A673 (cell line): ENCODE measurements around the gene PRKAG2. TPM values are rescaled to one million over a fixed set of nuclear protein-coding genes. Genes with fewer than 3 reads are reported as not detected.

Experiments used
- BruUV-seq: library from RNA; stranded (reverse); fragments of 400-500 nt; replicated peaks from 2 replicates; lab custom pipeline; 2021; lab: Mats Ljungman, UMichigan
- CTCF ChIA-PET: fragments of 300-600 bp; sonication (Branson Sonifier 250); formaldehyde crosslinking; loops from one replicate; lab custom pipeline; 2022; ENCODE audit warnings: antibody characterized with exemption; lab: Charles Lee
- POLR2A ChIA-PET: fragments of 300-600 bp; sonication (Branson Sonifier 250); formaldehyde crosslinking; loops from one replicate; lab custom pipeline; 2022; ENCODE audit warnings: antibody characterized with exemption; ENCODE audit not compliant: low non-redundant PET; lab: Charles Lee
- DNase-seq: peaks from one replicate; pipeline ENCODE4 v3.0.0-alpha.2; 2015; ENCODE audit warnings: low spot score
- H3K27ac ChIP-seq: fragments of 200-600 bp; sonication (generic); 2 replicates; pipeline ENCODE4 v1.5.1; 2016; ENCODE audit warnings: mixed run types, low read depth, mild to moderate bottlenecking, mixed read lengths, antibody characterized with exemption, low read length; ENCODE audit not compliant: poor library complexity, severe bottlenecking
- H3K27me3 ChIP-seq: fragments of 200-600 bp; sonication (generic); replicated peaks from 2 replicates; pipeline ENCODE4 v1.6.1; 2017; ENCODE audit warnings: mixed run types, low read depth, mild to moderate bottlenecking, mixed read lengths, antibody characterized with exemption, low read length; ENCODE audit not compliant: insufficient read depth, poor library complexity
- H3K36me3 ChIP-seq: fragments of 200-600 bp; sonication (generic); 2 replicates; pipeline ENCODE4 v1.6.1; 2016; ENCODE audit warnings: mixed run types, mild to moderate bottlenecking, mixed read lengths, antibody characterized with exemption, low read length; ENCODE audit not compliant: insufficient read depth, poor library complexity, severe bottlenecking
- H3K4me1 ChIP-seq: fragments of 200-600 bp; sonication (generic); 2 replicates; pipeline ENCODE4 v1.6.1; 2017; ENCODE audit warnings: mixed run types, mild to moderate bottlenecking, mixed read lengths, antibody characterized with exemption, low read length; ENCODE audit not compliant: insufficient read depth, poor library complexity, severe bottlenecking
- H3K4me3 ChIP-seq: fragments of 200-600 bp; sonication (generic); 2 replicates; pipeline ENCODE4 v1.5.1; 2016; ENCODE audit warnings: low read depth, mixed run types, mild to moderate bottlenecking, mixed read lengths, low read length; ENCODE audit not compliant: poor library complexity, severe bottlenecking
- H3K9me3 ChIP-seq: fragments of 200-600 bp; sonication (generic); 2 replicates; pipeline ENCODE4 v1.6.1; 2016; ENCODE audit warnings: mixed run types, low read depth, mild to moderate bottlenecking, mixed read lengths, antibody characterized with exemption, low read length; ENCODE audit not compliant: poor library complexity, severe bottlenecking
- CTCF ChIP-seq: fragments of 300-800, 200-600 bp; sonication (generic); conservative IDR thresholded peaks from 2 replicates; pipeline ENCODE4 v1.5.1; 2017; ENCODE audit warnings: low read depth, mild to moderate bottlenecking, antibody characterized with exemption, low read length, moderate library complexity, mixed read lengths
- EZH2 ChIP-seq: fragments of 200-600 bp; sonication (generic); IDR thresholded peaks from 2 replicates; pipeline ENCODE4 v1.6.1; 2017; ENCODE audit warnings: borderline replicate concordance, low read depth, mild to moderate bottlenecking, mixed read lengths, antibody characterized with exemption, low read length; ENCODE audit not compliant: poor library complexity, severe bottlenecking
- intact Hi-C: fragments of 100-400 bp; cut with micrococcal nuclease; formaldehyde crosslinking; loops from one replicate; pipeline ENCODE4 v1.10.0; 2022; ENCODE audit not compliant: unreplicated experiment
- total RNA-seq: library from RNA; stranded (reverse); gene quantifications from 2 replicates; pipeline ENCODE4 v1.2.3, GENCODE V29; 2021

The PRKAG2 gene
- total RNA-seq, 1 experiment from 2014 or later, result 11.6 TPM

DNA sequence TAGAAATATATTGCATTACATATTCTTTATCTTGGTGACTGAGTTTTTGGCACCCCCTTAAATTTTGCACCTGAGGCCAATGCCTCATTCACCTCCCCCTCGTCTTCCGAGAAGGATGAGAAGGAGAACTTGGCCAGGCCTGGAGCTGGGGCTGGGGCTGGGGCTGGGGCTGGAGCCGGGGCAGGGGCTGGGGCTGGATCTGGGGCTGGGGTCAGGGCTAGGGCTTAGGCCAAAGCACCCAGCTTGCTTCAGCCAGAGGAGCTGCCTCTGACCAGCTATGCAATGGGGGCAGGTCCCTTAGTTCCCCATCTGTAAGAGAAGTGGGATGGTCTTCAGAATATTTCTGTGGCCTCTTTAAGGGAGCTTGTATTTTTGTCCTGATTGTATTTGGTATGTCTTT lies 3.8 kb upstream of the PRKAG2 start:
- no peak for TF ChIP-seq EZH2
- no peak for TF ChIP-seq CTCF
- intact Hi-C loops, result no loop called here
- ChIA-PET CTCF (no interaction called here), POLR2A (no interaction called here)
- no peak for DNase-seq
- peaks cover 9% of the 10 kb centered on the region for H3K4me1 ChIP-seq
- no peak overlapping the region for H3K27ac ChIP-seq
- BruUV-seq, result no TSS peak
- no peaks in the 10 kb centered on the region for H3K36me3 ChIP-seq
- no peaks in the 10 kb centered on the region for H3K27me3 ChIP-seq
- H3K9me3 ChIP-seq, result no peaks in the 10 kb centered on the region
- no peak overlapping the region for H3K4me3 ChIP-seq

DNA sequence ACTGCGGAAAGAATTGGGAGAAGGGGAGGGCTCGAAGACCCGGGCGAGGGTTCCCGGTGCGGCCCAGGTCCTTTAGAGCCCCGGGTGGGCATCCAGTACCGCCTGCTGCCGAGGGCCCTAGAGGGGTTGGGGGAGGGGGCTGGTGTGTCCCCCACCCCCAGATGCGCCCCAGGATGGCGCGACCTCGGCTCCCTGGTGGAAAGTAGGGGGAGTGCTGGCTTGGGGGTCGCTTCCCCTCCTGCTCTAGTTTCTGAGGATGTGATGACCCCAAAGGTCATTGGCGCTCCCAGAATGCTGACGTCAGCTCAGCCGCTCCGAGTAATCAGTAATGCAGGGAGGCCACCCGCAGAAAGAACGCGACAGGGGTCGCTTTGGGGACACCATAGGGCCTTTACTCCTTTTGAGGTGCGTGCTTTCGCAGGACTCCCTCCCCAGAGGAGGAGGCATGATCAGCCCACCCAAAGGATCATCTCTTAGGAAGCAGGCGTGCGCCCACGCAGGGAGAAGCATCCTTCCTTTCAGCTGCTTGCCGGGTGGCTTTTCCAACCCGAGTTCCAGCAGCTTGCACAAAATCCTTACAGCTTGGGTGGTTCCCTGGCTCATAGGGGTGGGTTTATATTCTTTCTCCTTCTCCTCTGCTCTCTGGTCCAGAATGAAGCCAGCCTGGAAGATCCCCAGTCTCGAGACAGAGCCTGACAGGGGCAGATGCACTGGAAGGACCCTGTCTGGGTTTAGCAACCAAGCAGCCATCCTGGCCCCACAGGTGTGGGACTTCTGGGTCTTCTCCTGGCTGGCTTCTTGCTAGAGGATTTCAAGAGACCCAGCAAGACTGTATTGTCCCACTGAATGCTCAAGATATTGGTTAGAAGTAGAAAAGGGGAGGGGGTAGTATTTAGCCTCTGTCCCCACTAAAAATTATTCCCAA lies 1.3 kb upstream of the PRKAG2 start:
- intact Hi-C loops, result loop anchor here (5.0 kb wide), 1 partner anchor 96 kb away; no protein-coding TSS in a partner anchor
- ChIA-PET POLR2A (no interaction called here), CTCF (no interaction called here)

More for the DNA sequence above, 1.3 kb upstream of the PRKAG2 start:
- no peak for DNase-seq
- peak overlapping the region; percentile 83 for H3K4me3 ChIP-seq
- BruUV-seq, result TSS peak; percentile 52
- TF ChIP-seq CTCF (no peak), EZH2 (no peak)
- peak overlapping the region; percentile 76 for H3K27ac ChIP-seq
- H3K27me3 ChIP-seq, result no peaks in the 10 kb centered on the region
- H3K4me1 ChIP-seq, result peaks cover 15% of the 10 kb centered on the region
- H3K36me3 ChIP-seq, result no peaks in the 10 kb centered on the region
- H3K9me3 ChIP-seq, result no peaks in the 10 kb centered on the region
